Effector CD4-positive, alpha-beta T cell (primary cell): Measurements from ENCODE around the gene CDH12.
"Not testable (repeated sequence)": the region's sequence is repeated elsewhere in the genome, so short reads cannot be mapped to it uniquely, and the experiment has no call there.

Experiments
- DNase-seq: peaks from one replicate; pipeline ENCODE4 v3.0.0-alpha.2; 2020

CDH12 gene

GRCh38 chr5:22549876-22550671 is 303.1 kb downstream of the CDH12 start:
- no peak for DNase-seq

- no peak for DNase-seq
These were observed 310.8 kb downstream of the CDH12 start for GRCh38 chr5:22542340-22542739.

- DNase-seq = no peak
These were observed 312.1 kb downstream of the CDH12 start for GRCh38 chr5:22541037-22541436.

GRCh38 chr5:22539762-22540161 is 313.4 kb downstream of the CDH12 start:
- no peak for DNase-seq

GRCh38 chr5:22531986-22532385 is 321.2 kb downstream of the CDH12 start:
- DNase-seq = no peak

- DNase-seq = no peak
These were observed 331.6 kb downstream of the CDH12 start for GRCh38 chr5:22521521-22521920.

- not testable (repeated sequence) for DNase-seq
These were observed 336.6 kb downstream of the CDH12 start for GRCh38 chr5:22516497-22516896.

GRCh38 chr5:22514231-22514630 is 338.9 kb downstream of the CDH12 start:
- DNase-seq = no peak

GRCh38 chr5:22505891-22506290 is 347.3 kb downstream of the CDH12 start:
- DNase-seq = no peak

GRCh38 chr5:22504411-22504810 is 348.7 kb downstream of the CDH12 start:
- no peak for DNase-seq

- no peak for DNase-seq
These were observed 352.6 kb downstream of the CDH12 start for GRCh38 chr5:22500556-22500955.

GRCh38 chr5:22496666-22497065 is 356.5 kb downstream of the CDH12 start:
- DNase-seq = no peak

GRCh38 chr5:22495016-22495720 is 358.0 kb downstream of the CDH12 start:
- no peak for DNase-seq

GRCh38 chr5:22488427-22488826 is 364.7 kb downstream of the CDH12 start:
- DNase-seq = no peak

- DNase-seq = no peak
These were observed 372.8 kb downstream of the CDH12 start for GRCh38 chr5:22480305-22480704.

GRCh38 chr5:22473886-22474285 is 379.3 kb downstream of the CDH12 start:
- no peak for DNase-seq

- DNase-seq = no peak
These were observed 382.0 kb downstream of the CDH12 start for GRCh38 chr5:22471154-22471553.

- DNase-seq = no peak
These were observed 382.7 kb downstream of the CDH12 start for GRCh38 chr5:22470408-22470807.

- no peak for DNase-seq
These were observed 387.5 kb downstream of the CDH12 start for GRCh38 chr5:22465616-22466015.

GRCh38 chr5:22465177-22465576 is 388.0 kb downstream of the CDH12 start:
- no peak for DNase-seq

GRCh38 chr5:22460189-22460588 is 393.0 kb downstream of the CDH12 start:
- DNase-seq = no peak

- no peak for DNase-seq
These were observed 420.2 kb downstream of the CDH12 start for GRCh38 chr5:22432905-22433304.

- no peak for DNase-seq
These were observed 421.3 kb downstream of the CDH12 start for GRCh38 chr5:22431840-22432239.

GRCh38 chr5:22431406-22431805 is 421.7 kb downstream of the CDH12 start:
- no peak for DNase-seq
